Right lung (tissue), 5 donors: ENCODE results near the gene ADAMTS1. TPM values are rescaled to one million over a fixed set of nuclear protein-coding genes. Genes with fewer than 3 reads are reported as not detected.
A peak's percentile ranks its signal among the peaks of the same experiment; 100 is the strongest.

Source experiments
- DNase-seq, 2 donors: peaks; one replicate each; pipeline ENCODE4 v3.0.0-alpha.2; 2013
- polyA plus RNA-seq, 5 donors: library from polyadenylated mRNA; unstranded; fragments of 120-200 nt; gene quantifications; one replicate each; pipeline versions ENCODE4 v1.2.1 to v1.2.3, GENCODE V29; 2013; ENCODE audit warnings: inconsistent platforms in 1 of 5, low replicate concordance in 1 of 5; ENCODE audit not compliant: insufficient read length in 5 of 5, insufficient read depth in 1 of 5

Gene ADAMTS1
- polyA plus RNA-seq, 5 donors = 66.4 to 145 (median 73.1) TPM

DNA sequence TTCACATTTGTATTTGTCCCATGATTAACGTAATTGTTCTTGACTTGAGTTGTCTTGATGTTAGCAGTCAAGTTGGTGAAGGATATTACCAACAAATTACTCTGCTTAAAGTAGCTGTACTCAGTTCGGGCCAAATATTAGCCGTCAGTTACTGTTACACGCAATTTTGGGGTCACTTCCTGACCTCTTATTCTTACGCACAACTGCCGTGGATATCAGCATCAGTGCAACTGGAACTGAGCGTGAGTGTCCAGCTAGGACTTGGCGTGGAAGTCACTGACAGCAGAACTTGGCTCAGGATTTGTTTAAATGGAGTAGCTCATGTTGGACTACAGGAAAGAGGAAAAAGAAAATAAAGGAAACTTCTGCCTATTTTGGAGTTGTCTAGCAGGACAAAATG is 56.4 kb downstream of the ADAMTS1 start:
- peak; percentile 72 to 73 for DNase-seq

Other genes starting within 250 kb of the ADAMTS1 start
- gene ADAMTS5, start 121.7 kb upstream of the ADAMTS1 start, polyA plus RNA-seq = 10 to 100 TPM in 2 of 5 donors, 1 to 10 TPM in 3; 4.7 to 12.4 (median 9.9) TPM